GM23338 (cell line): ENCODE measurements around the gene INCA1. TPM values are rescaled to one million over a fixed set of nuclear protein-coding genes. Genes with fewer than 3 reads are reported as not detected.

Experiments used
- ATAC-seq: fragments of 200-7000 bp; cut with Tn5 transposase; 3 replicates; pipeline ENCODE4 v1.9.1; 2020
- DNase-seq: peaks from one replicate; pipeline ENCODE4 v3.0.0-alpha.2; 2015; ENCODE audit warnings: low spot score
- H2AFZ ChIP-seq: fragments of 200-600 bp; sonication (generic); 2 replicates; pipeline ENCODE4 v1.8.0; 2016; ENCODE audit warnings: antibody characterized with exemption, mild to moderate bottlenecking, moderate library complexity
- H3F3A ChIP-seq: fragments of 200-600 bp; sonication (generic); replicated peaks from 2 replicates; pipeline ENCODE4 v1.8.0; 2017; ENCODE audit warnings: antibody characterized with exemption, mixed run types, low read depth
- H3K27ac ChIP-seq: fragments of 200-600 bp; sonication (generic); 2 replicates; pipeline ENCODE4 v1.6.1; 2016; ENCODE audit warnings: low read depth
- H3K27me3 ChIP-seq: fragments of 200-600 bp; sonication (generic); 2 replicates; pipeline ENCODE4 v1.8.0; 2016; ENCODE audit warnings: mild to moderate bottlenecking, mixed run types, moderate library complexity; ENCODE audit not compliant: insufficient read depth
- H3K36me3 ChIP-seq: fragments of 200-600 bp; sonication (generic); 2 replicates; pipeline ENCODE4 v1.8.0; 2016; ENCODE audit warnings: mild to moderate bottlenecking; ENCODE audit not compliant: insufficient read depth
- H3K4me1 ChIP-seq: fragments of 200-600 bp; sonication (generic); 2 replicates; pipeline ENCODE4 v1.8.0; 2016; ENCODE audit warnings: mild to moderate bottlenecking, moderate library complexity; ENCODE audit not compliant: insufficient read depth
- H3K4me2 ChIP-seq: fragments of 200-600 bp; sonication (generic); 2 replicates; pipeline ENCODE4 v1.7.1; 2017; ENCODE audit warnings: mixed run types
- H3K4me3 ChIP-seq: fragments of 200-600 bp; sonication (generic); 2 replicates; pipeline ENCODE4 v1.6.1; 2016; ENCODE audit warnings: mixed run types
- H3K79me2 ChIP-seq: fragments of 200-600 bp; sonication (generic); replicated peaks from 2 replicates; pipeline ENCODE4 v1.8.0; 2017; ENCODE audit warnings: mild to moderate bottlenecking; ENCODE audit not compliant: insufficient read depth
- H3K9me2 ChIP-seq: fragments of 200-600 bp; sonication (generic); 2 replicates; pipeline ENCODE4 v1.8.0; 2017; ENCODE audit not compliant: insufficient read depth
- H4K20me1 ChIP-seq: fragments of 200-600 bp; sonication (generic); replicated peaks from 2 replicates; pipeline ENCODE4 v1.8.0; 2017; ENCODE audit warnings: mild to moderate bottlenecking; ENCODE audit not compliant: insufficient read depth
- H3K27ac Mint-ChIP-seq: 2 replicates; pipeline ENCODE4 v1.8.0; 2020; ENCODE audit warnings: inconsistent platforms, mild to moderate bottlenecking, moderate library complexity, mixed read lengths
- H3K27me3 Mint-ChIP-seq: 3 replicates; pipeline ENCODE4 v1.8.0; 2022; ENCODE audit warnings: low read depth, mild to moderate bottlenecking, moderate library complexity, mixed read lengths, inconsistent platforms; ENCODE audit not compliant: insufficient read depth, poor library complexity
- H3K36me3 Mint-ChIP-seq: 3 replicates; pipeline ENCODE4 v1.8.0; 2021; ENCODE audit warnings: low read depth, mild to moderate bottlenecking, inconsistent platforms, moderate library complexity, mixed read lengths
- H3K4me1 Mint-ChIP-seq: 3 replicates; pipeline ENCODE4 v1.8.0; 2020; ENCODE audit warnings: mild to moderate bottlenecking, inconsistent platforms, mixed read lengths
- H3K4me3 Mint-ChIP-seq: 3 replicates; pipeline ENCODE4 v1.8.0; 2021; ENCODE audit warnings: moderate library complexity, mild to moderate bottlenecking, inconsistent platforms, mixed read lengths
- H3K9me3 Mint-ChIP-seq: 3 replicates; pipeline ENCODE4 v1.8.0; 2020; ENCODE audit warnings: moderate library complexity, mild to moderate bottlenecking, inconsistent platforms, mixed read lengths
- CREB1 ChIP-seq: fragments of 250-450 bp; sonication (Bioruptor Pico); IDR thresholded peaks from 2 replicates; pipeline ENCODE4 v1.5.0; 2020; ENCODE audit warnings: low read depth, mild to moderate bottlenecking, moderate library complexity
- EZH2 ChIP-seq: fragments of 200-600 bp; sonication (generic); IDR thresholded peaks from one replicate; pipeline ENCODE4 v1.8.0; 2017; ENCODE audit warnings: antibody characterized with exemption, mild to moderate bottlenecking, low read depth; ENCODE audit not compliant: unreplicated experiment
- EZH2phosphoT487 ChIP-seq: fragments of 200-600 bp; sonication (generic); IDR thresholded peaks from one replicate; pipeline ENCODE4 v1.8.1; 2018; ENCODE audit warnings: antibody characterized with exemption; ENCODE audit not compliant: unreplicated experiment
- NANOG ChIP-seq: IDR thresholded peaks from 2 replicates; pipeline ENCODE4 v1.6.1; 2016; ENCODE audit warnings: antibody characterized with exemption, borderline replicate concordance
- POLR2AphosphoS5 ChIP-seq: IDR thresholded peaks from 2 replicates; pipeline ENCODE4 v1.6.1; 2016; ENCODE audit warnings: antibody characterized with exemption, low read depth
- REST ChIP-seq: IDR thresholded peaks from one replicate; pipeline ENCODE4 v1.6.1; 2018; ENCODE audit warnings: antibody characterized with exemption; ENCODE audit not compliant: unreplicated experiment
- ZNF114 ChIP-seq: fragments of 250-450 bp; sonication (Bioruptor Pico); IDR thresholded peaks from 2 replicates; pipeline ENCODE4 v1.5.0; 2020; ENCODE audit warnings: mild to moderate bottlenecking, moderate library complexity
- polyA plus RNA-seq: library from polyadenylated mRNA; unstranded; fragments of >200 nt; fragmentation: Nextera tagmentation; extraction: Ambion mirVana; gene quantifications from 2 replicates; pipeline ENCODE4 v1.2.1, GENCODE V29; 2016
- total RNA-seq: library from RNA; depleted of rRNA; stranded (reverse); fragments of >200 nt; shearing (Covaris generic); gene quantifications from 2 replicates; pipeline ENCODE4 v1.2.3, GENCODE V29; 2014
- TF ChIP-seq, protein P1 (sequence below), 2 experiments: fragments of 200-600 bp in 1 of 2; sonication (generic) in 1 of 2; conservative IDR thresholded peaks; 2 replicates each; pipeline versions ENCODE4 v1.5.1 to v1.6.1; 2016 to 2017; ENCODE audit warnings: antibody characterized with exemption in 2 of 2, low read depth in 2 of 2, mild to moderate bottlenecking in 2 of 2, moderate library complexity in 1 of 2
- TF ChIP-seq, protein P2 (sequence below): IDR thresholded peaks from 2 replicates; pipeline ENCODE4 v1.6.1; 2016; ENCODE audit warnings: antibody characterized with exemption

Gene INCA1
- total and polyA plus RNA-seq, 2 experiments from 2014 or later = 1.3 TPM; not detected in 1

DNA sequence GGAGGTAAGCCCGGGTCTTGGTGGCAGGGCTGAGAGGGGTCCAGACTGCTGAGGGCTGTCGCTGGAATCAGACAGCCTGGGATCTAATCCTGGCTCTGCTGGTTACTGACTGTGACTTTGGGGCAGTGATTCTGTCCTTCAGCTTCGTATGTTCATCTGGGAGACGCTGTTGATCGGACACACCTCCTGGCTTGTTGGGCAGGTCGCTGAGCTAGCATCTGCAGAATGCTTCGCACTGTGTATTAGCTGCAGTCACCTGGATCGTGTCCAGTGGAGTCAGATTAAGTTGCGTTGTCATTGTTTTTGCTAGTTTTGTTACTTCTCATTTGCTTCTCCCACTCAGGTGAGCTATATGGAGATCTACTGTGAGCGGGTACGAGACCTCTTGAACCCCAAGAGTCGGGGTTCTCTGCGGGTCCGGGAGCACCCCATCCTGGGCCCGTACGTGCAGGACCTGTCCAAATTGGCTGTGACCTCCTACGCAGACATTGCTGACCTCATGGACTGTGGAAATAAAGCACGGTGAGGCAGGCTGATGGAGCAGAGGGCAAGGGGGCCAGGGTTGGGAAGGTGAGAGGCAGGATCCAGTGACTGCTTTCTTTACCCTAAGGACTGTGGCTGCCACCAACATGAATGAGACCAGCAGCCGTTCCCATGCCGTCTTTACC is 4.9 kb upstream of the INCA1 start:
- Mint-ChIP-seq H3K4me3 (no peak overlapping the region), H3K27me3 (peaks cover 13% of the 10 kb centered on the region), H3K4me1 (peaks cover 18% of the 10 kb centered on the region), H3K9me3 (no peaks in the 10 kb centered on the region), H3K27ac (no peak overlapping the region), H3K36me3 (peaks cover 63% of the 10 kb centered on the region)
- peaks cover 40% of the 10 kb centered on the region for H3K36me3 ChIP-seq
- H3K79me2 ChIP-seq = peaks cover 16% of the 10 kb centered on the region
- DNase-seq (no peak), ATAC-seq (no peak)
- no peak overlapping the region for H3K27ac ChIP-seq
- H3K4me3 ChIP-seq = no peak overlapping the region
- H3K27me3 ChIP-seq = no peaks in the 10 kb centered on the region
- H2AFZ ChIP-seq = no peak overlapping the region
- TF ChIP-seq, protein P1, sequence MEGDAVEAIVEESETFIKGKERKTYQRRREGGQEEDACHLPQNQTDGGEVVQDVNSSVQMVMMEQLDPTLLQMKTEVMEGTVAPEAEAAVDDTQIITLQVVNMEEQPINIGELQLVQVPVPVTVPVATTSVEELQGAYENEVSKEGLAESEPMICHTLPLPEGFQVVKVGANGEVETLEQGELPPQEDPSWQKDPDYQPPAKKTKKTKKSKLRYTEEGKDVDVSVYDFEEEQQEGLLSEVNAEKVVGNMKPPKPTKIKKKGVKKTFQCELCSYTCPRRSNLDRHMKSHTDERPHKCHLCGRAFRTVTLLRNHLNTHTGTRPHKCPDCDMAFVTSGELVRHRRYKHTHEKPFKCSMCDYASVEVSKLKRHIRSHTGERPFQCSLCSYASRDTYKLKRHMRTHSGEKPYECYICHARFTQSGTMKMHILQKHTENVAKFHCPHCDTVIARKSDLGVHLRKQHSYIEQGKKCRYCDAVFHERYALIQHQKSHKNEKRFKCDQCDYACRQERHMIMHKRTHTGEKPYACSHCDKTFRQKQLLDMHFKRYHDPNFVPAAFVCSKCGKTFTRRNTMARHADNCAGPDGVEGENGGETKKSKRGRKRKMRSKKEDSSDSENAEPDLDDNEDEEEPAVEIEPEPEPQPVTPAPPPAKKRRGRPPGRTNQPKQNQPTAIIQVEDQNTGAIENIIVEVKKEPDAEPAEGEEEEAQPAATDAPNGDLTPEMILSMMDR (conservative IDR thresholded peaks at IDR 0.05; ENCODE audit: low read depth in 2 of 2) = no peak
- no peak for TF ChIP-seq EZH2phosphoT487
- no peak overlapping the region for H3K4me2 ChIP-seq
- peaks cover 15% of the 10 kb centered on the region; the same call in 1 of the 2 replicates for H3K4me1 ChIP-seq
- H3K9me2 ChIP-seq = no peaks in the 10 kb centered on the region
- H4K20me1 ChIP-seq = no peaks in the 10 kb centered on the region; the same call in none of the 2 replicates
- no peaks in the 10 kb centered on the region for H3F3A ChIP-seq

DNA sequence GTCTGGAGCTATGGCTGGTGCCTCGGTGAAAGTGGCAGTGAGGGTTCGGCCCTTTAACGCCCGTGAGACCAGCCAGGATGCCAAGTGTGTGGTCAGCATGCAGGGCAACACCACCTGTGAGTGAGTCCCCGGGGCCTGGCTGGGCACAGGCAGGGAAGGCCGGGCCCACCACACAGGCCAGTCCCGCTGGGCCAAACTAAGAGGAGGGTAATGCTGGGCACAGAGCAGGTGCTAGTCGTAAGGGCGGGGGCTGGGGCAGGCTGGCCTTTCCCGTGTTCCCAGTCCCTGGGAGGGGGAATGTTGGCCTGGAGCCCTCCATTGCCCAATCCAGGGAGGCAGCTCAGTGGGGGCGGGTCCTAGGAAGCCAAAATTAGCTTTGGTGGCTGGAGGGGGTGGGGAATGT is 2.9 kb upstream of the INCA1 start:
- Histone ChIP-seq H3K36me3 (peaks cover 23% of the 10 kb centered on the region), H3K27ac (no peak overlapping the region), H3K4me2 (peak overlapping the region; percentile 98; the same call in 1 of the 2 replicates), H3K27me3 (peaks cover 11% of the 10 kb centered on the region; the same call in 1 of the 2 replicates), H3K9me2 (no peaks in the 10 kb centered on the region), H3F3A (0 out of 2 replicates have a peak, but pooled peaks cover under 1% of the 10 kb centered on the region), H3K4me1 (peaks cover 19% of the 10 kb centered on the region; the same call in 1 of the 2 replicates), H4K20me1 (no peaks in the 10 kb centered on the region; the same call in none of the 2 replicates), H2AFZ (no peak overlapping the region), H3K4me3 (no peak overlapping the region), H3K79me2 (peaks cover 16% of the 10 kb centered on the region)
- Mint-ChIP-seq H3K9me3 (0 out of 3 replicates have a peak, but pooled peaks cover 3% of the 10 kb centered on the region), H3K36me3 (peaks cover 50% of the 10 kb centered on the region), H3K27ac (no peak overlapping the region), H3K27me3 (peaks cover 26% of the 10 kb centered on the region), H3K4me1 (peaks cover 21% of the 10 kb centered on the region), H3K4me3 (0 out of 3 replicates have a peak overlapping the region, but pooled peaks have one; percentile 85)
- peak; percentile 23 for DNase-seq
- ATAC-seq = no peak; the same call in 2 of the 3 replicates
- no peak for TF ChIP-seq POLR2AphosphoS5
- TF ChIP-seq, protein P1 (conservative IDR thresholded peaks at IDR 0.05; ENCODE audit: low read depth in 2 of 2) = no peak
- no peak for TF ChIP-seq REST
- TF ChIP-seq EZH2phosphoT487 = no peak
- TF ChIP-seq, protein P2, sequence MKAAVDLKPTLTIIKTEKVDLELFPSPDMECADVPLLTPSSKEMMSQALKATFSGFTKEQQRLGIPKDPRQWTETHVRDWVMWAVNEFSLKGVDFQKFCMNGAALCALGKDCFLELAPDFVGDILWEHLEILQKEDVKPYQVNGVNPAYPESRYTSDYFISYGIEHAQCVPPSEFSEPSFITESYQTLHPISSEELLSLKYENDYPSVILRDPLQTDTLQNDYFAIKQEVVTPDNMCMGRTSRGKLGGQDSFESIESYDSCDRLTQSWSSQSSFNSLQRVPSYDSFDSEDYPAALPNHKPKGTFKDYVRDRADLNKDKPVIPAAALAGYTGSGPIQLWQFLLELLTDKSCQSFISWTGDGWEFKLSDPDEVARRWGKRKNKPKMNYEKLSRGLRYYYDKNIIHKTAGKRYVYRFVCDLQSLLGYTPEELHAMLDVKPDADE = no peak
- no peak for TF ChIP-seq CREB1 (CRISPR knock-in tag)
- no peak for TF ChIP-seq EZH2
- no peak for TF ChIP-seq NANOG
- TF ChIP-seq ZNF114 = no peak
